ENCODE measurements around the gene TSSK6.

GRCh38 chr19:19547674-19548336 lies 32.5 kb upstream of the TSSK6 start:
- TF ChIP-seq CTCF (IDR thresholded peaks at IDR 0.05; ENCODE audit: poor library complexity), result no peak
- no peak for TF ChIP-seq EZH2 (IDR thresholded peaks at IDR 0.05; ENCODE audit: borderline replicate concordance)
- TF ChIP-seq EZH2phosphoT487 (IDR thresholded peaks at IDR 0.05; ENCODE audit: low read depth, severe bottlenecking, unreplicated experiment), result no peak

All from hepatocyte (in vitro differentiated cells).